H1 (cell line): Measurements from ENCODE around the gene DGUOK. TPM values are rescaled to one million over a fixed set of nuclear protein-coding genes. Genes with fewer than 3 reads are reported as not detected.

Experiments
- CTCF ChIA-PET: fragments of 300-600 bp; sonication (Branson Sonifier 250); formaldehyde crosslinking; loops from one replicate; lab custom pipeline; 2021; ENCODE audit not compliant: partially characterized antibody; lab: Charles Lee
- POLR2A ChIA-PET: fragments of 300-600 bp; sonication (Branson Sonifier 250); formaldehyde crosslinking; loops from one replicate; lab custom pipeline; 2021; ENCODE audit warnings: inconsistent platforms; ENCODE audit not compliant: partially characterized antibody; lab: Charles Lee
- DNase-seq, 2 experiments: peaks; one replicate each; pipeline versions ENCODE4 v3.0.0 to v3.0.0-alpha.2; 2010 to 2022; ENCODE audit warnings: low spot score in 2 of 2, low read depth in 1 of 2, mixed read lengths in 1 of 2
- FAIRE-seq: peaks from 2 replicates; lab custom pipeline; 2011; peaks lifted over from hg19 to GRCh38; lab: Jason Lieb, UNC
- H2AFZ ChIP-seq: 2 replicates; pipeline ENCODE4 v1.8.1; 2012; ENCODE audit warnings: low read length, inconsistent platforms
- H2AK5ac ChIP-seq: 2 replicates; pipeline ENCODE4 v1.6.1; 2013; ENCODE audit warnings: low read depth, low read length
- H2BK120ac ChIP-seq: replicated peaks from 2 replicates; pipeline ENCODE3; 2013; ENCODE audit warnings: low read depth, low read length, inconsistent platforms
- H2BK12ac ChIP-seq: 2 replicates; pipeline ENCODE4 v1.6.1; 2013; ENCODE audit warnings: low read depth, low read length
- H2BK15ac ChIP-seq: 2 replicates; pipeline ENCODE4 v1.6.1; 2013; ENCODE audit warnings: low read length
- H2BK20ac ChIP-seq: 2 replicates; pipeline ENCODE4 v1.6.1; 2013; ENCODE audit warnings: low read length
- H2BK5ac ChIP-seq: 2 replicates; pipeline ENCODE4 v1.6.1; 2013; ENCODE audit warnings: low read depth, low read length
- H3K14ac ChIP-seq: 2 replicates; pipeline ENCODE4 v1.6.1; 2013; ENCODE audit warnings: inconsistent platforms; ENCODE audit not compliant: insufficient read length
- H3K18ac ChIP-seq: 2 replicates; pipeline ENCODE4 v1.6.1; 2013; ENCODE audit warnings: low read length; ENCODE audit errors: extremely low read depth
- H3K23ac ChIP-seq: 2 replicates; pipeline ENCODE4 v1.6.1; 2013; ENCODE audit warnings: inconsistent platforms; ENCODE audit not compliant: insufficient read length
- H3K23me2 ChIP-seq: 2 replicates; pipeline ENCODE4 v1.6.1; 2013; ENCODE audit warnings: low read depth, low read length
- H3K27ac ChIP-seq: 2 replicates; pipeline ENCODE4 v1.6.1; 2011; ENCODE audit warnings: low read depth, low read length, inconsistent platforms
- H3K27me3 ChIP-seq, 4 experiments: replicated peaks in 1 of 4; 1 replicate in 1 of 4; 2 replicates in 3 of 4; pipeline versions ENCODE4 v1.6.1 to v1.8.1; 2011 to 2013; ENCODE audit warnings: low read length in 3 of 4, mild to moderate bottlenecking in 3 of 4, inconsistent platforms in 2 of 4, mixed read lengths in 2 of 4, moderate library complexity in 1 of 4; ENCODE audit not compliant: control insufficient read depth in 3 of 4, insufficient read depth in 3 of 4; ENCODE audit errors: extremely low read depth in 1 of 4
- H3K36me3 ChIP-seq, 4 experiments: 2 replicates each; pipeline versions ENCODE4 v1.6.1 to v1.8.1; 2011 to 2013; ENCODE audit warnings: mild to moderate bottlenecking in 4 of 4, low read length in 3 of 4, moderate library complexity in 2 of 4, control low read depth in 1 of 4, inconsistent platforms in 1 of 4; ENCODE audit not compliant: insufficient read depth in 4 of 4, control insufficient read depth in 2 of 4
- H3K4ac ChIP-seq: replicated peaks from 2 replicates; pipeline ENCODE3; 2013; ENCODE audit warnings: low read length, low read depth, mixed read lengths, inconsistent platforms; ENCODE audit not compliant: insufficient read length
- H3K4me1 ChIP-seq, 4 experiments: replicated peaks in 1 of 4; 1 replicate in 1 of 4; 2 replicates in 3 of 4; pipeline versions ENCODE4 v1.6.1 to v1.8.1; 2011 to 2013; ENCODE audit warnings: low read length in 3 of 4, inconsistent platforms in 2 of 4, mixed read lengths in 1 of 4; ENCODE audit not compliant: insufficient read depth in 4 of 4, control insufficient read depth in 3 of 4
- H3K4me2 ChIP-seq, 2 experiments: 2 replicates each; pipeline versions ENCODE4 v1.6.1 to v1.8.1; 2011 to 2013; ENCODE audit warnings: low read depth in 2 of 2, low read length in 2 of 2, control low read depth in 1 of 2, inconsistent platforms in 1 of 2, mild to moderate bottlenecking in 1 of 2; ENCODE audit not compliant: insufficient read depth in 1 of 2
- H3K4me3 ChIP-seq, 4 experiments: fragments of 200-600, 300-600 bp in 1 of 4; sonication (generic), shearing (Covaris generic), sonication (Bioruptor Twin) in 1 of 4; 2 replicates each; pipeline versions ENCODE4 v1.5.1 to v1.8.1; 2011 to 2016; ENCODE audit warnings: low read length in 4 of 4, low read depth in 3 of 4, control low read depth in 2 of 4, inconsistent platforms in 2 of 4, mild to moderate bottlenecking in 2 of 4, mixed read lengths in 1 of 4, moderate library complexity in 1 of 4; ENCODE audit not compliant: insufficient read depth in 2 of 4; ENCODE audit errors: extremely low read depth in 1 of 4
- H3K56ac ChIP-seq: replicated peaks from 2 replicates; pipeline ENCODE3; 2013; ENCODE audit warnings: low read depth, mild to moderate bottlenecking, mixed read lengths, low read length, inconsistent platforms; ENCODE audit not compliant: insufficient read length
- H3K79me1 ChIP-seq: 2 replicates; pipeline ENCODE4 v1.6.1; 2013; ENCODE audit warnings: low read depth, low read length, control low read depth
- H3K79me2 ChIP-seq, 2 experiments: 2 replicates each; pipeline versions ENCODE4 v1.6.1 to v1.8.1; 2012 to 2013; ENCODE audit warnings: low read length in 2 of 2, mild to moderate bottlenecking in 2 of 2, inconsistent platforms in 1 of 2; ENCODE audit not compliant: insufficient read depth in 2 of 2, control insufficient read depth in 1 of 2
- H3K9ac ChIP-seq, 4 experiments: replicated peaks in 1 of 4; 1 replicate in 1 of 4; 2 replicates in 3 of 4; pipeline versions ENCODE4 v1.6.1 to v1.8.1; 2011 to 2013; ENCODE audit warnings: low read depth in 3 of 4, low read length in 3 of 4, control low read depth in 2 of 4, mild to moderate bottlenecking in 2 of 4, moderate library complexity in 2 of 4, inconsistent platforms in 1 of 4; ENCODE audit errors: extremely low read depth in 1 of 4
- H3K9me3 ChIP-seq, 2 experiments: 2 replicates each; pipeline versions ENCODE4 v1.6.1 to v1.8.1; 2012 to 2013; ENCODE audit warnings: mild to moderate bottlenecking in 2 of 2, moderate library complexity in 2 of 2, control low read depth in 1 of 2, inconsistent platforms in 1 of 2, low read depth in 1 of 2, low read length in 1 of 2, mixed read lengths in 1 of 2; ENCODE audit not compliant: insufficient read depth in 2 of 2
- H4K20me1 ChIP-seq, 2 experiments: replicated peaks in 1 of 2; 2 replicates each; pipeline versions ENCODE3 to v1.8.1; 2011 to 2013; ENCODE audit warnings: inconsistent platforms in 2 of 2, low read length in 2 of 2, mild to moderate bottlenecking in 1 of 2; ENCODE audit not compliant: insufficient read depth in 2 of 2, control insufficient read depth in 1 of 2
- H4K5ac ChIP-seq: 2 replicates; pipeline ENCODE4 v1.6.1; 2013; ENCODE audit warnings: low read length, low read depth, mixed read lengths, inconsistent platforms; ENCODE audit not compliant: insufficient read length
- H4K8ac ChIP-seq: 2 replicates; pipeline ENCODE4 v1.8.0; 2013; ENCODE audit warnings: mild to moderate bottlenecking, moderate library complexity, low read length, inconsistent platforms; ENCODE audit not compliant: insufficient read depth; ENCODE audit errors: extremely low read depth
- H4K91ac ChIP-seq: replicated peaks from 2 replicates; pipeline ENCODE3; 2013; ENCODE audit warnings: low read length, mixed read lengths, inconsistent platforms; ENCODE audit not compliant: insufficient read length
- TEAD4 ChIP-seq: IDR thresholded peaks from 2 replicates; pipeline ENCODE4 v1.6.1; 2012; ENCODE audit warnings: low read depth, low read length, inconsistent platforms, mixed read lengths
- WGBS, 2 experiments: shearing (Covaris generic) in 1 of 2; methylation state at CpG; one replicate each; pipeline versions ENCODE4 v1.1.6 to v1.1.7; 2013 to 2015; ENCODE audit warnings: low lambda C conversion rate in 2 of 2, mixed read lengths in 2 of 2, inconsistent platforms in 1 of 2, low coverage in 1 of 2, missing lambda C conversion rate in 1 of 2; ENCODE audit not compliant: insufficient replicate concordance in 2 of 2, insufficient coverage in 1 of 2, insufficient read length in 1 of 2; ENCODE audit errors: extremely low coverage in 1 of 2, missing lambda C conversion rate in 1 of 2; 5-methylcytosine and 5-hydroxymethylcytosine counted together
- polyA plus RNA-seq, 7 experiments: library from polyadenylated mRNA; depleted of rRNA in 3 of 7; stranded (reverse) in 5 of 7; unstranded in 2 of 7; fragments of >200 nt in 5 of 7; fragments of 200-250 nt in 2 of 7; gene quantifications; 1 replicate in 5 of 7; 2 replicates in 1 of 7; 4 replicates in 1 of 7; pipeline versions ENCODE4 v1.2.1 to v1.2.3, GENCODE V29; 2011 to 2013; ENCODE audit warnings: missing spikeins in 2 of 7, mixed read lengths in 2 of 7
- total RNA-seq: library from RNA; stranded (reverse); fragmentation: NEBNext Ultra II Directional; extraction: Animal tissue kit (Norgen Biotek cat#: 25700); gene quantifications from 2 replicates; pipeline ENCODE4 v1.2.1, GENCODE V29; 2021

DGUOK gene
- total and polyA plus RNA-seq, 2 of the 8 experiments (the other 6 are each of a cell fraction or from before 2014, with no cell fraction given) = 110 to 168 TPM

- Histone ChIP-seq H3K79me1 (no peaks in the 10 kb centered on the region; the same call in 1 of the 2 replicates), H4K20me1 (peaks cover 7 to 19% of the 10 kb centered on the region in 2 experiments), H3K14ac (no peak overlapping the region), H3K79me2 (no peaks in the 10 kb centered on the region), H3K4me3 (no peak overlapping the region), H3K18ac (no peak overlapping the region), H2BK120ac (no peak overlapping the region), H3K27ac (no peak overlapping the region), H3K23me2 (no peaks in the 10 kb centered on the region), H2AFZ (no peak overlapping the region), H3K27me3 (no peaks in the 10 kb centered on the region), H2BK20ac (no peak overlapping the region), H3K23ac (no peak overlapping the region), H3K4me1 (no peaks in the 10 kb centered on the region), H2AK5ac (no peak overlapping the region), H2BK5ac (no peak overlapping the region), H3K4ac (no peak overlapping the region), H3K56ac (no peak overlapping the region), H3K4me2 (no peak overlapping the region), H2BK12ac (no peak overlapping the region), H3K9ac (no peak overlapping the region), H3K9me3 (no peaks in the 10 kb centered on the region), H2BK15ac (no peak overlapping the region), H4K5ac (no peak overlapping the region), H4K8ac (no peak overlapping the region), H4K91ac (no peak overlapping the region), H3K36me3 (peaks cover 20 to 70% (median 48%) of the 10 kb centered on the region in 4 experiments)
- ChIA-PET CTCF (interaction anchor here (0.7 to 1.4 kb wide), 3 partner anchors 18 to 152 kb away, joined by 3 to 5 read pairs (median 3); no protein-coding TSS in a partner anchor), POLR2A (interaction anchor here (0.6 to 1.4 kb wide), 5 partner anchors 12 to 80 kb away, joined by 3 to 4 read pairs (median 3); no protein-coding TSS in a partner anchor)
- DNase-seq (no peak), FAIRE-seq (no peak)
- WGBS, 2 experiments = 78% methylated on average over 10 of the region's 12 CpGs; no CpG with 5 or more reads in 1 of the 2 experiments
- no peak for TF ChIP-seq TEAD4
These were observed 26.1 kb downstream of the DGUOK start for GRCh38 chr2:73952499-73953446.
